Stimulated activated CD4-positive, alpha-beta T cell treated with anti-CD3 and anti-CD28 coated beads, Interleukin-2, amount 100 ng/mL, for 48 hours (primary cell): ENCODE data around the gene NDOR1.

ENCODE experiments used
- DNase-seq, 2 donors: peaks; one replicate each; pipeline ENCODE4 v3.0.0-alpha.2; 2020

Gene NDOR1

DNA sequence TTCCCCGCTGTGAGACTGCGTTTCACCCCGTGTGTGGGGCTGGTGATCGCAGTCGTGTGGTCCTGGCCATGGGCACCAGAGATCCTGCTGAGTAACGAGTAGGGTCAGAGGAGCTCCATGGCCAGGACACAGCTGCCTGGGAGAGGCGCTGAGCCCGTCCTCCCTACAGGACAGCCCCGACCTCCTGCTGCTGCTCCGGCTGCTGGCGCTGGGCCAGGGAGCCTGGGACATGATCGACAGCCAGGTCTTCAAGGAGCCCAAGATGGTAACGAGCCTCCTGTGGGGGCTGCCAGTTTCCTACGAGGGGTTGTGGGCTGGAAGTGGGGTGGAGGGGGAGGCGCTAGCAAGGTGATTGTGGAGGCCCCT is 60.6 kb downstream of the NDOR1 start:
- DNase-seq = no peak
